A549 (cell line): ENCODE measurements around the gene EME2. TPM values are rescaled to one million over a fixed set of nuclear protein-coding genes. Genes with fewer than 3 reads are reported as not detected.

Source experiments
- ATAC-seq, 2 experiments: fragments of 200-7000 bp in 1 of 2; fragments of >200 bp in 1 of 2; cut with Nextera tagmentation in 1 of 2; cut with Tn5 transposase in 1 of 2; 3 replicates each; pipeline versions ENCODE4 v1.8.0 to v1.9.1; 2018 to 2020; ENCODE audit warnings: mild to moderate bottlenecking in 1 of 2, moderate library complexity in 1 of 2
- CTCF ChIA-PET: fragments of 300-600 bp; sonication (Branson Sonifier 250); formaldehyde crosslinking; extraction: SDS; loops from one replicate; lab custom pipeline; 2021; ENCODE audit warnings: antibody characterized with exemption, inconsistent platforms; lab: Yijun Ruan, JAX
- POLR2A ChIA-PET: fragments of 350-600 bp; formaldehyde crosslinking; extraction: SDS; loops from one replicate; lab custom pipeline; 2021; ENCODE audit warnings: antibody characterized with exemption, inconsistent platforms; lab: Yijun Ruan, JAX
- DNase-seq, 2 experiments: peaks; one replicate each; pipeline versions ENCODE4 v3.0.0 to v3.0.0-alpha.2; 2011 to 2016; ENCODE audit warnings: low read depth in 1 of 2, low spot score in 1 of 2
- FAIRE-seq: peaks from 2 replicates; lab custom pipeline; 2011; peaks lifted over from hg19 to GRCh38; lab: Jason Lieb, UNC
- H3K27ac ChIP-seq, 2 experiments: fragments of >200 bp; sonication (Bioruptor Twin); formaldehyde crosslinking; 3 replicates each; pipeline ENCODE4 v1.5.1; 2016 to 2017
- H3K4me1 ChIP-seq: fragments of >200 bp; sonication (Bioruptor Twin); formaldehyde crosslinking; 3 replicates; pipeline ENCODE4 v1.6.1; 2016
- H3K4me2 ChIP-seq: fragments of >200 bp; sonication (Bioruptor Twin); formaldehyde crosslinking; 3 replicates; pipeline ENCODE4 v1.6.1; 2016
- H3K4me3 ChIP-seq: fragments of >200 bp; sonication (Bioruptor Twin); formaldehyde crosslinking; 3 replicates; pipeline ENCODE4 v1.5.1; 2016
- H3K9me3 ChIP-seq: fragments of >200 bp; sonication (Bioruptor Twin); formaldehyde crosslinking; 3 replicates; pipeline ENCODE4 v1.6.1; 2016
- E2F6 ChIP-seq: IDR thresholded peaks from 2 replicates; pipeline ENCODE4 v1.6.1; 2012; ENCODE audit warnings: low read depth, borderline replicate concordance
- EHMT2 ChIP-seq: fragments of 200-600 bp; sonication (generic); IDR thresholded peaks from 2 replicates; pipeline ENCODE4 v1.6.1; 2016; ENCODE audit warnings: antibody characterized with exemption, low read depth, mild to moderate bottlenecking, moderate library complexity
- EP300 ChIP-seq, 2 experiments: fragments of >200 bp; sonication (Bioruptor Twin); formaldehyde crosslinking; IDR thresholded peaks; 2 replicates in 1 of 2; 3 replicates in 1 of 2; pipeline ENCODE4 v1.6.1; 2016 to 2017
- GATA3 ChIP-seq: IDR thresholded peaks from 2 replicates; pipeline ENCODE4 v1.6.1; 2012; ENCODE audit warnings: borderline replicate concordance
- HDAC2 ChIP-seq: fragments of 200-600 bp; sonication (generic); IDR thresholded peaks from 2 replicates; pipeline ENCODE4 v1.6.1; 2016
- KDM5A ChIP-seq: fragments of 200-600 bp; sonication (generic); IDR thresholded peaks from 2 replicates; pipeline ENCODE4 v1.6.1; 2016; ENCODE audit warnings: antibody characterized with exemption, mild to moderate bottlenecking
- MAFK ChIP-seq: fragments of 450-650 bp; IDR thresholded peaks from 2 replicates; pipeline ENCODE4 v1.6.1; 2014; ENCODE audit not compliant: partially characterized antibody
- PBX3 ChIP-seq: IDR thresholded peaks from 2 replicates; pipeline ENCODE4 v1.6.1; 2012
- POLR2A ChIP-seq: IDR thresholded peaks from 2 replicates; pipeline ENCODE4 v1.6.1; 2012; ENCODE audit warnings: mild to moderate bottlenecking, low read length
- POLR2AphosphoS2 ChIP-seq: conservative IDR thresholded peaks from 2 replicates; pipeline ENCODE4 v1.6.1; 2012; ENCODE audit warnings: low read length, improper control_type of control experiment, inconsistent platforms
- WGBS: methylation state at CpG from one replicate; pipeline ENCODE4 v1.1.6; 2017; ENCODE audit errors: missing lambda C conversion rate; 5-methylcytosine and 5-hydroxymethylcytosine counted together
- polyA plus RNA-seq, 4 experiments: library from polyadenylated mRNA; depleted of rRNA in 3 of 4; stranded (reverse); fragments of >200 nt; fragmentation: RNase III in 1 of 4; extraction: RNeasy Plus Mini Kit Qiagen cat#74134 plus additional on column Dnase treatment in 1 of 4; gene quantifications; 2 replicates in 3 of 4; 3 replicates in 1 of 4; pipeline ENCODE4 v1.2.3, GENCODE V29; 2011 to 2017
- TF ChIP-seq, protein P1 (sequence below): IDR thresholded peaks from 2 replicates; pipeline ENCODE4 v1.6.1; 2012
- TF ChIP-seq, protein P2 (sequence below): fragments of 250-450 bp; sonication (Bioruptor Pico); IDR thresholded peaks from 2 replicates; pipeline ENCODE4 v1.5.0; 2020; ENCODE audit warnings: low read depth, mild to moderate bottlenecking, moderate library complexity
- TF ChIP-seq, protein P3 (sequence below): fragments of 200-600 bp; sonication (generic); IDR thresholded peaks from 2 replicates; pipeline ENCODE4 v1.6.1; 2016; ENCODE audit warnings: antibody characterized with exemption, mild to moderate bottlenecking, moderate library complexity

The EME2 gene
- polyA plus RNA-seq, 2 of the 4 experiments (the other 2 are of a cell fraction), result 2.9 to 16.5 TPM

DNA sequence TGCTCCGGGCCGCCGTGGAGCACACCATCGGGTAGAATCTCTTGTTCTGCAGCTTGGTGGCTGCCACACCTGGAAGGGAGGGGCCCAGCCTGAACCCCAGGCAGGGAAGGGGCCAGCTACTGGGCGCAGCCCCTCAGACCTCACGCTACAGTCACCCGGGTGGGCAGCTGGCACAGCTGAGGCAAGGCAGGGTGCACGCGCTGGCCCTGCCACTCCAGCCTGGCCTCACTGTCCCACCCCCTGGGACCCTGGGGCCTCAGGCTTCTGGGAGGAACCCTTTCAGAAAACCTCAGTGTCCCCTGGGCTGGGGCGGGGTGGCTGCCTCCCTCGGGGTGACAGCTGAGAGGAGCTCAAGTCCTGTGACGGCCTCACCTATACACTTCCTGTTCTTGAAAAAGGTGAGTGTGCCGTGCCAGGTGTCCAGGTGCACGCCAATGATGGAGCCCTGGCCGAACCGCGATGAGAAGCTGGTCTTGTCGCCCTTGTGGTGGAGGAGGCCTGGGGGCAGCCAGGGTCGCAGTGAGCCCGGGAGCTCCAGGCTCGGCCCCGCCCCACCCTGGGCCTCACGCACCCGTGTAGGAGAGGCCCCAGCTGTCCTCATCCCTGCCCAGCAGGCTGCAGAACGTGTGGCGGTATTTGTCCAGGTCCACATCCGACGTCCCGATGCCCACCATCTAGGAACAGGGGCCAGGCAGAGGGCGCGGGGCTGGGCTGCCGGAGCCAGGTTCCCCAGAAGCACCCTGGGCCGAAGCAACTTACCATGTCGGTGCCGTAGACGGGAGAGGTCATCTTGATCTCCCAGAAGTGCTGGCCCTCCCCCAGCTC is 5.0 kb downstream of the EME2 start:
- TF ChIP-seq PBX3, result 0 out of 2 replicates have a peak, but pooled peaks have one; percentile 9
- peak; percentile 5; the same call in 1 of the 2 replicates for TF ChIP-seq POLR2A
- no peak for TF ChIP-seq GATA3
- TF ChIP-seq, all 56 proteins: peak for 2
- FAIRE-seq (no peak), ATAC-seq (no peak), DNase-seq (no peak)
- Histone ChIP-seq H3K9me3 (no peaks in the 10 kb centered on the region), H3K27ac (no peak overlapping the region), H3K4me1 (peaks cover 23% of the 10 kb centered on the region), H3K4me3 (no peak overlapping the region), H3K4me2 (no peak overlapping the region)
- POLR2A ChIA-PET, result no interaction called here
- 86% methylated on average over 32 of the region's 36 CpGs for WGBS
- CTCF ChIA-PET, result interaction anchor here (0.8 to 1.6 kb wide), 3 partner anchors 12 to 152 kb away, joined by 3 to 6 read pairs (median 3); no protein-coding TSS in a partner anchor

DNA sequence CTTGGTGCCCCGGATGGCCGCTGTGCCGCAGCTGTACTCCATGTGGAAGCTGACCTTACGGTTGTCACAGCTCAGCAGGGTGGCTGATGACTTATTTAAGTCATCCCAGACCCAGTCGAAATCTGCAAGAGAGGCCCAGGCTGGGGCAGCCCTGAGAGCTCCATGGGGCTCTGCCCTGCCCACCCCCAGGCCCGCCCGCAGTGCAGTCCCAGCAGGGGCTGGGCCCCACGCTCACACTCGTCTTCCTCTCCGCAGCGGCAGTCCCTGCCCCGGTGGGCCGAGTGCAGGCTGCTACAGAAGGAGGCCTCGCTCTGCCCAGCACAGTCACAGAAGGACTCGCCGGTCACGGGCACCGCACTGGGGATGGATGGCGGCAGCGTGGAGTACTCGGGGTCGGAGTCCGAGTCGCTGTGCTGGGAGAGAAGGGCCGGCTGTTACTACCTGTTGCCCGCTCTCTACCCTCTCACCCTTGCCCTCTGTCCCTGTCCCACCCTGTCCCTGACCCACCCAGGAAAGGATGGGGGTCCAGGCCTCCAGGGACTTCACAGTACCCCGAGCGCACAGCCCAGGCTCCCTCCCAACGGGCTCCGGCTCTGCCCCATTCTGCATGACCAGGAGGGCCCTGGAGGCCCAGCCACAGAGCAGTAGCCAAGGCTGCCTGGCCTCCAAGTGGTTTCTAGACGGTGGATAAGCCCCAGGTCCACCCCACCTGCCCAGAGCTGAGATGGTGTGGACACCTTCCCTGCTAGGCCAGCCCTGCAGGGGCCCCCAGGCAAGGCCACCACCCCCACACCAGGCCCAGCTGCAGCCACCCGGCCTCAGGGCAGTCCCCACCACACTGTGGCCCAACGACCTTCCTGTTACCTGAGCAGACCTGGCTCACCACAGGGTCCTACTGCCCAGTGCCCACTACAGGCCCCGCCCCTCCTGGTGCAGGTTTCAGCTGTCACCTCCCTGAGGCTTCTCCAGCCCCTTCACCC is 5.9 kb downstream of the EME2 start:
- DNase-seq (no peak), FAIRE-seq (no peak), ATAC-seq (no peak)
- Histone ChIP-seq H3K9me3 (no peaks in the 10 kb centered on the region), H3K4me1 (peaks cover 23% of the 10 kb centered on the region), H3K27ac (no peak overlapping the region), H3K4me3 (no peak overlapping the region), H3K4me2 (no peak overlapping the region)
- WGBS, result 85% methylated on average over 21 of the region's 34 CpGs
- ChIA-PET POLR2A (no interaction called here), CTCF (interaction anchor here (0.8 to 1.1 kb wide), 4 partner anchors 11 to 86 kb away, joined by 3 read pairs; no protein-coding TSS in a partner anchor)
- no peak for TF ChIP-seq EP300 (IDR thresholded peaks at IDR 0.05)
- TF ChIP-seq PBX3, result peak; percentile 44
- TF ChIP-seq, protein P1, sequence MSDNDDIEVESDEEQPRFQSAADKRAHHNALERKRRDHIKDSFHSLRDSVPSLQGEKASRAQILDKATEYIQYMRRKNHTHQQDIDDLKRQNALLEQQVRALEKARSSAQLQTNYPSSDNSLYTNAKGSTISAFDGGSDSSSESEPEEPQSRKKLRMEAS, result no peak
- TF ChIP-seq POLR2A, result peak; percentile 13; the same call in 1 of the 2 replicates

- POLR2A ChIA-PET, result no interaction called here
- DNase-seq, result no peak
- CTCF ChIA-PET, result interaction anchor here (0.8 to 1.3 kb wide), 3 partner anchors 8 to 72 kb away, joined by 3 to 5 read pairs (median 3); partner anchors contain the start of gene NME3
- Histone ChIP-seq H3K4me1 (peaks cover 24% of the 10 kb centered on the region), H3K4me2 (no peak overlapping the region), H3K4me3 (no peak overlapping the region), H3K27ac (no peak overlapping the region; a peak in 1 of 6 replicates), H3K9me3 (no peaks in the 10 kb centered on the region)
- TF ChIP-seq EHMT2 (no peak), POLR2AphosphoS2 (0 out of 2 replicates have a peak, but pooled peaks have one; percentile 16)
- FAIRE-seq, result no peak
- no peak for ATAC-seq
- 94% methylated on average over 6 of the region's 8 CpGs for WGBS
Observed at GRCh38 chr16:1779234-1779701, 6.7 kb downstream of the EME2 start.

DNA sequence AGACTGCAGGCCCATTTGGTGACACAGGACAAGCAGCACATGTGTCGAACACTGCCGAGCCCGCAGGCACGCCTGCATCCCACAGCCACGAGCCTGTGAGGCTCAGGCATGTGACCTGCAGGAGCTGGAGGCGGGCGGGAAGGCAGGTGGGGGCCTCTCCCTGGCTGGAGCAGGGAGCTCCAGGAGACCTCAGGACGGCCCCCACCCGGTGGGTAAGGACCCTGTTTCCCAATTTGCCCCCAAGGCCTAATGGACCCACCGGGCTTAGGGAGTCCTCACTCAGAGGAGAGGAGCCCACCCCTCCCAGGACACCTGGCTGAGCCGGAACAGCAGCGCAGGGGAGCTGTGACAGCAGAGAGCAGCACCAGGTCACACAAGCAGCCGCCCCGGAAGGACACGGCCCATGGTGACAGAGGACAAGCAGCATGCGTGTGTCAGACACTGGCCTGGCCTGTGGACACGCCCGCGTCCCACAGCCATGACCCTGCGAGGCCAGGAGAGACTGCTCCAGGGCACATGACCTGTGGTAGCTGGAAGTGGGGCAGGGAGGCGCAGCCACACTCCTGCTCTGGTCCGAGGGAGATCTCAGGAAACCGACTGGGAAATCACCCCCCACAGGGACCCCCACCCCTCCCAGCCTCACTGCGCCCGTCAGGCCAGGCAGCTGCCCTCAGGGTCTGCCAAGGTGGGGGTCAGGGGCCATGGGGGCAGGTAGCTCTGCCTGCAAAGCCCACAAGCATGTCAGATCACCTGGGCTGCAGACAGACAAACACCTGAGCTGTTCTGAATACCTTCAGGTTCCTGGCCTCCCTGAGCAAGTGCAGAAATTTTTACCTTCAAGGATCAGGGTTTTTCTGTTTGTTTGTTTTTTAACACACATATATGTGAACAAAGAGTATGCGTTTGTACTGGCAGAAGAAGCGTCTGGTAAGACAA is 7.4 kb downstream of the EME2 start:
- DNase-seq (no peak), FAIRE-seq (no peak), ATAC-seq (no peak)
- ChIA-PET CTCF (interaction anchor here (0.5 to 2.2 kb wide), 4 partner anchors 9 to 361 kb away, joined by 3 to 7 read pairs (median 4); partner anchors contain the start of genes MAPK8IP3 and NME3), POLR2A (no interaction called here)
- peak overlapping the region in 1 of 2 experiments; percentile 13; a peak in 1 of 6 replicates for H3K27ac ChIP-seq
- no peak overlapping the region for H3K4me2 ChIP-seq
- H3K9me3 ChIP-seq, result no peaks in the 10 kb centered on the region
- peaks cover 22% of the 10 kb centered on the region; the same call in 2 of the 3 replicates for H3K4me1 ChIP-seq
- no peak overlapping the region for H3K4me3 ChIP-seq
- WGBS, result 82% methylated on average over 13 of the region's 27 CpGs
- TF ChIP-seq HDAC2 (no peak), KDM5A (no peak), MAFK (no peak), POLR2A (0 out of 2 replicates have a peak, but pooled peaks have one; percentile 3), E2F6 (no peak)
- TF ChIP-seq, protein P2, sequence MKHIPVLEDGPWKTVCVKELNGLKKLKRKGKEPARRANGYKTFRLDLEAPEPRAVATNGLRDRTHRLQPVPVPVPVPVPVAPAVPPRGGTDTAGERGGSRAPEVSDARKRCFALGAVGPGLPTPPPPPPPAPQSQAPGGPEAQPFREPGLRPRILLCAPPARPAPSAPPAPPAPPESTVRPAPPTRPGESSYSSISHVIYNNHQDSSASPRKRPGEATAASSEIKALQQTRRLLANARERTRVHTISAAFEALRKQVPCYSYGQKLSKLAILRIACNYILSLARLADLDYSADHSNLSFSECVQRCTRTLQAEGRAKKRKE (CRISPR knock-in tag), result no peak
- TF ChIP-seq, protein P3, sequence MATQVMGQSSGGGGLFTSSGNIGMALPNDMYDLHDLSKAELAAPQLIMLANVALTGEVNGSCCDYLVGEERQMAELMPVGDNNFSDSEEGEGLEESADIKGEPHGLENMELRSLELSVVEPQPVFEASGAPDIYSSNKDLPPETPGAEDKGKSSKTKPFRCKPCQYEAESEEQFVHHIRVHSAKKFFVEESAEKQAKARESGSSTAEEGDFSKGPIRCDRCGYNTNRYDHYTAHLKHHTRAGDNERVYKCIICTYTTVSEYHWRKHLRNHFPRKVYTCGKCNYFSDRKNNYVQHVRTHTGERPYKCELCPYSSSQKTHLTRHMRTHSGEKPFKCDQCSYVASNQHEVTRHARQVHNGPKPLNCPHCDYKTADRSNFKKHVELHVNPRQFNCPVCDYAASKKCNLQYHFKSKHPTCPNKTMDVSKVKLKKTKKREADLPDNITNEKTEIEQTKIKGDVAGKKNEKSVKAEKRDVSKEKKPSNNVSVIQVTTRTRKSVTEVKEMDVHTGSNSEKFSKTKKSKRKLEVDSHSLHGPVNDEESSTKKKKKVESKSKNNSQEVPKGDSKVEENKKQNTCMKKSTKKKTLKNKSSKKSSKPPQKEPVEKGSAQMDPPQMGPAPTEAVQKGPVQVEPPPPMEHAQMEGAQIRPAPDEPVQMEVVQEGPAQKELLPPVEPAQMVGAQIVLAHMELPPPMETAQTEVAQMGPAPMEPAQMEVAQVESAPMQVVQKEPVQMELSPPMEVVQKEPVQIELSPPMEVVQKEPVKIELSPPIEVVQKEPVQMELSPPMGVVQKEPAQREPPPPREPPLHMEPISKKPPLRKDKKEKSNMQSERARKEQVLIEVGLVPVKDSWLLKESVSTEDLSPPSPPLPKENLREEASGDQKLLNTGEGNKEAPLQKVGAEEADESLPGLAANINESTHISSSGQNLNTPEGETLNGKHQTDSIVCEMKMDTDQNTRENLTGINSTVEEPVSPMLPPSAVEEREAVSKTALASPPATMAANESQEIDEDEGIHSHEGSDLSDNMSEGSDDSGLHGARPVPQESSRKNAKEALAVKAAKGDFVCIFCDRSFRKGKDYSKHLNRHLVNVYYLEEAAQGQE, result no peak
- TF ChIP-seq, protein P1, result no peak
